ENCODE measurements around the gene PEMT.
"Not testable (repeated sequence)": the region's sequence is repeated elsewhere in the genome, so short reads cannot be mapped to it uniquely, and the experiment has no call there.

Gene PEMT, protein sequence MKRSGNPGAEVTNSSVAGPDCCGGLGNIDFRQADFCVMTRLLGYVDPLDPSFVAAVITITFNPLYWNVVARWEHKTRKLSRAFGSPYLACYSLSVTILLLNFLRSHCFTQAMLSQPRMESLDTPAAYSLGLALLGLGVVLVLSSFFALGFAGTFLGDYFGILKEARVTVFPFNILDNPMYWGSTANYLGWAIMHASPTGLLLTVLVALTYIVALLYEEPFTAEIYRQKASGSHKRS

DNA sequence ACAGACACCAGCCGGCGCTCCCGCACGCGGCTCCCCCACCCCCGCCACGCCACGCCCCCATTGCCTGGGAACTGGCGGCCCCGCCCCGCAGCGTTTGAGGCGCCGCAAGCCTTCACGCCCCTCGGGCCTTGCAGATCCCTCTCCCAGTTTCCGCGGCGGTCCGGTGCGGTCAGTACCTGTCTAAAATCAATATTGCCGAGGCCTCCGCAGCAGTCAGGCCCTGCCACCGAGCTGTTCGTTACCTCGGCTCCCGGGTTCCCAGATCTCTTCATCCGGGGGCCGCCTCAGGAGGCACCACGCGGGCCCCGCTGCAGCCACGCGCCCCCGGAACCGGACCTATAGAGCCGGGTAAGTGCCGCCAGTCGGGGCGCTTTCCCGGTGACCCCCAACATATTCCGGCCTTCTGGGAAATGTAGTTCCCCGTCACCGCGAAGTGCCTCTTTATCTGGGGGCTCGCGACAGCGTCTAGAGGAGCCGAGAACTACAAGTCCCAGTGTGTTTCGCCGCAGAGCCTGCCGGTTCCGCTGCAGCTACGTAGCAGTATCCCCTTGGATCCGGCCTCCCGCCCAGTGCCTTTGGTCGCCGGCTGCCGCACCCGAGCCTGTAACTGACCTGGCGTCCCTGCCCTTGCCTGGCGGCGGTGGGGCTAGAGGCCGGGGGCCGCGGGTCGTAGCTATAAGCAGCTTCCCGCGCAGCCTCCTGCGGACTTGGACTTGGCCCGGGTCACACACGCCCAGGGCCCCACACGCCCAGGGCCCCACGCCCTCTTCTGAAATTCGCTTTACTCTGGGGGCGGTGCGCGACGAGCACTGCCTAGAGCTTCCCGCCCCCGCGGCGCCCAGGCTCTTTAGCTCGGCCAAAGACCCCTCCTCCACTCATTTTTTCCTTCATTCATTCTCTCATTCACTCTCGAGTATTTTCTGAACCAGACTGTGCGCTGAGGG is at the start of gene PEMT:
TSS of gene PEMT (minus strand) at position 354 of the 944 bp plus-strand sequence. CDS start at position 272, 82 bp downstream.
- Histone ChIP-seq H3K36me3 (ENCODE audit: insufficient read depth, low read length) (no peaks in the 10 kb centered on the region), H3K4me1 (ENCODE audit: control insufficient read depth, insufficient read depth, low read length, unreplicated experiment) (peaks cover 16% of the 10 kb centered on the region), H3K4me3 (ENCODE audit: low read depth, low read length) (peak within 1 kb of the TSS; percentile 80), H3K27ac (ENCODE audit: low read depth, low read length) (peak within 1 kb of the TSS; percentile 38), H3K79me2 (ENCODE audit: control insufficient read depth, insufficient read depth, low read length, unreplicated experiment) (peaks cover 14% of the 10 kb centered on the region), H2AFZ (ENCODE audit: low read length, unreplicated experiment) (peak within 1 kb of the TSS; percentile 57), H3K27me3 (ENCODE audit: insufficient read depth, low read length) (no peaks in the 10 kb centered on the region)

DNA sequence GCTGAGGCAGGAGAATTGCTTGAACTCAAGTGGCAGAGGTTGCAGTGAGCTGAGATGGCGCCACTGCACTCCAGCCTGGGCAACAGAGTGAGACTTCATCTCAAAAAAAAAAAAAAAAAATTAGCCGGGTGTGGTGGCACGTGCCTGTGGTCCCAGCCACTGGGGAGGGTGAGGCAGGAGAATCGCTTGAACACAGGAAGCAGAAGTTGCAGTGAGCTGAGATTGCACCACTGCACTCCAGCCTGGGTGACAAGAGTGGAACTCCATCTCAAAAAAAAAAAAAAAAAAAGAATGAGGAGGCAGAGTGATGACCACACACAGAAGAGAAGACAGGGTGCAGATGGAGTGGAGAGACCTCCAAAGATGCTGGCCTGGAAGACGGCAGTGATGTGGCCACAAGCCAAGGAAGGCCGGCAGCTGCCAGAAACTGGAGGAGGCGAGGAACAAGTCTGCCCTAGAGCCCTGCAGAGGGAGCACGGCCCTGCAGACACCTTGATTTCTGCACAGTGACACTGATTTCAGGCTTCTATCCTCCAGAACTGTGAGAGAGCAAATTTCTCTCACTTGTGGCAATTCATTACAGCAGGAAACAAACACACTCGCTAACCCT is 48.3 kb upstream of the PEMT start:
- H3K4me3 ChIP-seq (ENCODE audit: low read depth, low read length); H3K27me3 ChIP-seq (ENCODE audit: insufficient read depth, low read length); H3K4me1 ChIP-seq (ENCODE audit: control insufficient read depth, insufficient read depth, low read length, unreplicated experiment); H3K79me2 ChIP-seq (ENCODE audit: control insufficient read depth, insufficient read depth, low read length, unreplicated experiment); H2AFZ ChIP-seq (ENCODE audit: low read length, unreplicated experiment); H3K36me3 ChIP-seq (ENCODE audit: insufficient read depth, low read length); H3K27ac ChIP-seq (ENCODE audit: low read depth, low read length): not testable (repeated sequence)

DNA sequence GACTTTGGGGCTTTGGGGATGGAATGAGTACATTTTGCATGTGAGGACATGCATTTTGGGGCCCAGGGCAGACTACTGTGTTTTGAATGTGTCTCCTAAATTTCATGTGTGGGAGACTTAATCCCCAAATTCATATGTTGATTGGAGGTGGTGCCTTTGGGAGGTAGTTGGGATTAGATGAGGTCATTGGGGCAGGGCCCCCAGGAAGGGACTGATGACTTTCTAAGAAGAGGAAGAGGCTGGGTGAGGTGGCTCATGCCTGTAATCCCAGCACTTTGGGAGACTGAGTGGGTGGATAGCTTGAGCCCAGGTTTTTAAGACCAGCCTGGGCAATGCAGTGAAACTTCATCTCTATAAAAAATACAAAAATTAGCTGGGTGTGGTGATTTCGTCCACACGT is 47.0 kb upstream of the PEMT start:
- H3K79me2 ChIP-seq (ENCODE audit: control insufficient read depth, insufficient read depth, low read length, unreplicated experiment), result no peaks in the 10 kb centered on the region

DNA sequence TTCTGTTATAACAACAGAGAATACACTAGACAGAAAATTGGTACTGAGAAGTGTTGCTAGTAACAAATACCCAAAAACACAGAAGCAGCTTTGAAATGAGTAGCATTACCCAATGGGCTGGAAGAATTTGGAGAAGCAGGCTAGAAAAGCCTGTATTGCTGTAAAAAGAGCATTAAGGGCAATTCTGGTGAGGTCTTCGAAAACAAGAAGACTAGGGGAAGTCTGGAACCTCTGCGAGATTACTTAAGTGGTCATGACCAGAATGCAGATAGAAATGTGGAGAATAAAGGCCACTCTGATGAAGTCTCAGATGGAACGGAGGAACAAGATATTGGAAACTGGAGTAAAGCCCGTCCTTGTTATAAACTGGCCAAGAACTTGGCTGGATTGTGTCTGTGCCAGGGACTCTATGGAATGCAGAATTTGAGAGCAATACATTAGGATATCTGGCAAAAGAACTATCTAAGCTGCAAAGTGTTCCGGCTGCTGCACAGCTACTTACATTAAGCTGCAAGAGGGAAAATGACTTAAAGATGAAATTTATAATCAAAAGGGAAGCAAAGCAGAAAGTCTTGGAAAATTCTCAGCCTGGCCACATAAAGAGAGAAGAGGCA is 44.9 kb upstream of the PEMT start:
- no peaks in the 10 kb centered on the region for H3K79me2 ChIP-seq (ENCODE audit: control insufficient read depth, insufficient read depth, low read length, unreplicated experiment)
- no peak overlapping the region for H2AFZ ChIP-seq (ENCODE audit: low read length, unreplicated experiment)
- H3K4me1 ChIP-seq (ENCODE audit: control insufficient read depth, insufficient read depth, low read length, unreplicated experiment), result no peaks in the 10 kb centered on the region
- no peaks in the 10 kb centered on the region for H3K36me3 ChIP-seq (ENCODE audit: insufficient read depth, low read length)
- H3K4me3 ChIP-seq (ENCODE audit: low read depth, low read length), result no peak overlapping the region
- no peaks in the 10 kb centered on the region for H3K27me3 ChIP-seq (ENCODE audit: insufficient read depth, low read length)
- no peak overlapping the region for H3K27ac ChIP-seq (ENCODE audit: low read depth, low read length)

More for the DNA sequence above, 47.0 kb upstream of the PEMT start:
- Histone ChIP-seq H3K27ac (ENCODE audit: low read depth, low read length) (no peak overlapping the region), H3K27me3 (ENCODE audit: insufficient read depth, low read length) (no peaks in the 10 kb centered on the region), H3K4me3 (ENCODE audit: low read depth, low read length) (no peak overlapping the region), H3K36me3 (ENCODE audit: insufficient read depth, low read length) (no peaks in the 10 kb centered on the region), H3K4me1 (ENCODE audit: control insufficient read depth, insufficient read depth, low read length, unreplicated experiment) (no peaks in the 10 kb centered on the region), H2AFZ (ENCODE audit: low read length, unreplicated experiment) (no peak overlapping the region)

DNA sequence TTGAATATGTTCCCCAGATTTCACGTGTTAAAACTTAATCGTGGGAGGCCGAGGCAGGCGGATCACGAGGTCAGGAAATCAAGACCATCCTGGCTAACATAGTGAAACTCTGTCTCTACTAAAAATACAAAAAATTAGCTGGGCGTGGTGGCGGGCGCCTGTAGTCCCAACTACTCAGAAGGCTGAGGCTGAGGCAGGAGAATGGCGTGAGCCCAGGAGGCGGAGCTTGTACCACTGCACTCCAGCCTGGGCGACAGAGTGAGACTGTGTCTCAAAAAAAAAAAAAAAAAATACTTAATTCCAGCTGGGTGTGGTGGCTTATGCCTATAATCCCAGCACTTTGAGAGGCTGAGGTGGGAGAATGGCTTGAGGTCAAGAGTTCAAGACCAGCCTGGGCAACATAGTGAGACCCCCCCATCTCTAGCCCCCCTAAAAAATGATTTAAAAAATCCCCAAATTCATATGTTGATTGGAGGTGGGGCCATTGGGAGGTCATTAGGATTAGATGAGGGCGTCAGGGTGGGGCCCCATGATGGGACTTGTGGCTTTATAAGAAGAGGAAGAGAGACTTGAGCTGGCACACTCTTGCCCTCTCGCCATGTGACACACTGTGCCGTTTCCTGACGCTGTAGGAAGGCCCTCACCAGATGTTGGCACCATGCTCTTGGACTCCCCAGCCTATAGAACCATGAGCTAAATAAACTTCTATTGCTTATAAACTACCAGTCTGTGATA is 44.2 kb upstream of the PEMT start:
- not testable (repeated sequence) for H3K27me3 ChIP-seq (ENCODE audit: insufficient read depth, low read length); H3K27ac ChIP-seq (ENCODE audit: low read depth, low read length); H3K4me1 ChIP-seq (ENCODE audit: control insufficient read depth, insufficient read depth, low read length, unreplicated experiment); H3K4me3 ChIP-seq (ENCODE audit: low read depth, low read length); H3K36me3 ChIP-seq (ENCODE audit: insufficient read depth, low read length); H3K79me2 ChIP-seq (ENCODE audit: control insufficient read depth, insufficient read depth, low read length, unreplicated experiment); H2AFZ ChIP-seq (ENCODE audit: low read length, unreplicated experiment)

DNA sequence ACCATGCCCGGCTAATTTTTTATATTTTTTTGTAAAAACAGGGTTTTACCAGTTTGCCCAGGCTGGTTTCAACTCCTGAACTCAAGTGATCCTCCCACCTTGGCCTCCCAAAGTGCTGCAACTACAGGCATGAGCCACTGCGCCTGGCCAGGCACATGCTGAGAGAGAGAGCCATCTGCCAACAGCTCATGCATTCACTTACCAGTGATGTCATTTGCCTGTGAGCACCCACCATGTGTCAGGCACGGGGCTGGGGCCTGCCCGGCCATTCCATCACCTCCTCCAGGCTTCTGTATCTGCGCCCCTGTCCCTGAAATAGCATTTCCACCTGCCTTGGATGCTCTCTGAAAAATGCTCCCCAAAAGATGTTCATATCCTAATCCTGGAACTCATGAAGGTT is 43.6 kb upstream of the PEMT start:
- Histone ChIP-seq H3K4me1 (ENCODE audit: control insufficient read depth, insufficient read depth, low read length, unreplicated experiment) (no peaks in the 10 kb centered on the region), H3K4me3 (ENCODE audit: low read depth, low read length) (no peak overlapping the region), H3K36me3 (ENCODE audit: insufficient read depth, low read length) (no peaks in the 10 kb centered on the region), H2AFZ (ENCODE audit: low read length, unreplicated experiment) (no peak overlapping the region), H3K27me3 (ENCODE audit: insufficient read depth, low read length) (no peaks in the 10 kb centered on the region), H3K79me2 (ENCODE audit: control insufficient read depth, insufficient read depth, low read length, unreplicated experiment) (no peaks in the 10 kb centered on the region), H3K27ac (ENCODE audit: low read depth, low read length) (no peak overlapping the region)

DNA sequence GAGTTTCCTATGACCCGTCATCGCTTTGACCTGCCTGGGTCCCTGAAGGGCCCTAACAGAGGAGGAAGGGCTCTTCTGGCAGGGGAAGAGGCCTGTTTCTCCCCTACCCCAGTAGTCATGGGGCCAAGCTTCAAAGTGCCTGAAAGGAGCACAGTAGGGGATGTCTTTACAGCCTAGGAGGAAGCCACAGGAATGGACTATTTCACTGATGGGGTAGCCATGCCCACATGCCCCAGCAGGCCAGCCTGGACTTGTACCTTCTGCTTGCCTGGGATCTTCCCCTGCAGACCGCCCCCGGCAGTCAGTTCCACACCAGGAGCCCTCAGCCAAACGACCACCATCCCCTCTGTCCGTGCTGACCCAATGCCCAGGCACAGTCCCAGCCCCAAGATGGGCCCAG is 41.8 kb upstream of the PEMT start:
- H3K4me1 ChIP-seq (ENCODE audit: control insufficient read depth, insufficient read depth, low read length, unreplicated experiment), result no peaks in the 10 kb centered on the region
- no peaks in the 10 kb centered on the region for H3K79me2 ChIP-seq (ENCODE audit: control insufficient read depth, insufficient read depth, low read length, unreplicated experiment)
- H3K36me3 ChIP-seq (ENCODE audit: insufficient read depth, low read length), result no peaks in the 10 kb centered on the region
- H3K4me3 ChIP-seq (ENCODE audit: low read depth, low read length), result no peak overlapping the region
- no peak overlapping the region for H3K27ac ChIP-seq (ENCODE audit: low read depth, low read length)
- H3K27me3 ChIP-seq (ENCODE audit: insufficient read depth, low read length), result no peaks in the 10 kb centered on the region
- H2AFZ ChIP-seq (ENCODE audit: low read length, unreplicated experiment), result no peak overlapping the region

DNA sequence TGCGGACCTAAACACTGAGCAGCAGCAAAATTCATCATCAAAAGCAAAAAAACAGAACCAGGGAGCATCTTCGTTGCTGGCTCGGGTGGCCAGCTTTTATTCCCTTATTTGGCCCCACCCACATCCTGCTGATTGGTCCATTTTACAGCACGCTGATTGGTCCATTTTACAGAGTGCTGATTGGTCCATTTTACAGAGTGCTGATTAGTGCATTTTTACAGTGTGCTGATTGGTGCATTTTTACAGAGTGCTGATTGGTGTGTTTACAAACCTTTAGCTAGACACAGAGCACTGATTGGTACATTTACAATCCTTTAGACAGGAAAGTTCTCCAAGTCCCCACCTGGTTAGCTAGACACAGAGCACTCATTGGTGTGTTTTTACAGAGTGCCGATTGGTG is 41.2 kb upstream of the PEMT start:
- H3K79me2 ChIP-seq (ENCODE audit: control insufficient read depth, insufficient read depth, low read length, unreplicated experiment); H3K4me1 ChIP-seq (ENCODE audit: control insufficient read depth, insufficient read depth, low read length, unreplicated experiment); H3K36me3 ChIP-seq (ENCODE audit: insufficient read depth, low read length); H3K4me3 ChIP-seq (ENCODE audit: low read depth, low read length); H3K27me3 ChIP-seq (ENCODE audit: insufficient read depth, low read length); H3K27ac ChIP-seq (ENCODE audit: low read depth, low read length); H2AFZ ChIP-seq (ENCODE audit: low read length, unreplicated experiment): not testable (repeated sequence)

DNA sequence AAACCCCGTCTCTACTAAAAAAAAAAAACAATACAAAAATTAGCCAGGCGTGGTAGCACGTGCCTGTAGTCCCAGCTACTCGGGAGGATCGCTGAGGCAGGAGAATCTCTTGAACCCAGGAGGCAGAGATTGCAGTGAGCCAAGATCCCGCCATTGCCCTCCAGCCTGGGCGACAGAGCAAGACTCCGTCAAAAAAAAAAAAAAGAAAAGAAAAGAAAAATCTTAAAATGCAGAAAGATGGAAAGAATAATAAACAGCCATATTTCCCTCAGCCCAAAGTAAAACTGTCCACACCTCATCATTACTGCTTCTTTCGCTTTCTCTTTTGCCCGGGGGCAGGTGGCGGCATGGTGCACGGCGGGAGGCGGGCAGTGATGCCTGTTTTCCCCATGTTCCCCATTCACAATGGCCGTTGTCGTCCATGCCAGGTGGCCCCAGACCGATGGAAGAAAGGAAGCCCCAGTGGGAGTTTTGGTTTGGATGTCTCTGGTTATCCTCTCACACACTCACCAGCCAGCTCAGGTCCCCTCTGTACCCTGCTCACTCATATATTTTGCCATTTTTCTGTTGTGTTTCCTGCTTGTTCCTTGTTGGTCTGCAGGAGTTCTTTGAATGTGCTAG is 37.0 kb upstream of the PEMT start:
- no peak overlapping the region for H3K27ac ChIP-seq (ENCODE audit: low read depth, low read length)
- peak overlapping the region; percentile 59; the same call in 1 of the 2 replicates for H3K4me3 ChIP-seq (ENCODE audit: low read depth, low read length)
- no peaks in the 10 kb centered on the region for H3K27me3 ChIP-seq (ENCODE audit: insufficient read depth, low read length)
- H3K79me2 ChIP-seq (ENCODE audit: control insufficient read depth, insufficient read depth, low read length, unreplicated experiment), result no peaks in the 10 kb centered on the region
- H2AFZ ChIP-seq (ENCODE audit: low read length, unreplicated experiment), result peak overlapping the region; percentile 50
- no peaks in the 10 kb centered on the region for H3K36me3 ChIP-seq (ENCODE audit: insufficient read depth, low read length)
- no peaks in the 10 kb centered on the region for H3K4me1 ChIP-seq (ENCODE audit: control insufficient read depth, insufficient read depth, low read length, unreplicated experiment)

DNA sequence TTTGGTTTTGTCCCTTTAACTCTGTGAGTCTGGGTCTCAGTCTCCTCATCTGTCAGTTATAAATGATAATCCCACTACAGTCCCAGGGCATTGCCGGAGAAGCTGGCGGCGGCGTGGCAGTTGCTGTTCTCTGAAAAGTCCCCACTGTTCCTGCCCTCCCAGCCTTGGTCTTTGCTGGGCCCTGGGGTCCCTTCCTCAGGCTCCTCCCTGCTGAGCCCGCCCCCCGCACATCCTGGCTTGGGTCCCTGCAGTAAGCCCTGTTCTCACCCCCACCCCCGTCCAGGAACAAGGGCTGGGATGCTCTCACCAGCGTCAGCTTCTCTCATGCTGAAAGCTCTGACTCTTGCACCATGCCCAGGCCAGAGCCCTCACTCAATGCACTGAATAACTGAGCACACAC is 35.3 kb upstream of the PEMT start:
- H2AFZ ChIP-seq (ENCODE audit: low read length, unreplicated experiment), result no peak overlapping the region
- H3K4me3 ChIP-seq (ENCODE audit: low read depth, low read length), result no peak overlapping the region
- no peaks in the 10 kb centered on the region for H3K79me2 ChIP-seq (ENCODE audit: control insufficient read depth, insufficient read depth, low read length, unreplicated experiment)
- H3K27me3 ChIP-seq (ENCODE audit: insufficient read depth, low read length), result peaks cover 4% of the 10 kb centered on the region
- H3K4me1 ChIP-seq (ENCODE audit: control insufficient read depth, insufficient read depth, low read length, unreplicated experiment), result no peaks in the 10 kb centered on the region
- no peak overlapping the region for H3K27ac ChIP-seq (ENCODE audit: low read depth, low read length)
- no peaks in the 10 kb centered on the region for H3K36me3 ChIP-seq (ENCODE audit: insufficient read depth, low read length)

Data from ACC112 (cell line).